ENCODE data around the gene XRCC4.

Gene XRCC4

GRCh38 chr5:83281658-83282057 lies 204.3 kb downstream of the XRCC4 start:
- DNase-seq, result no peak

- no peak for DNase-seq
These were observed 206.4 kb downstream of the XRCC4 start for GRCh38 chr5:83283761-83284160.

- DNase-seq, result no peak
These were observed 208.5 kb downstream of the XRCC4 start for GRCh38 chr5:83285661-83286398.

- no peak for DNase-seq
These were observed 216.9 kb downstream of the XRCC4 start for GRCh38 chr5:83294246-83294645.

GRCh38 chr5:83299353-83299752 lies 222.0 kb downstream of the XRCC4 start:
- no peak for DNase-seq

GRCh38 chr5:83306572-83307241 lies 229.4 kb downstream of the XRCC4 start:
- no peak for DNase-seq

GRCh38 chr5:83312663-83313062 lies 235.3 kb downstream of the XRCC4 start:
- no peak for DNase-seq

GRCh38 chr5:83313436-83313835 lies 236.1 kb downstream of the XRCC4 start:
- DNase-seq, result no peak

GRCh38 chr5:83321483-83322055 lies 244.2 kb downstream of the XRCC4 start:
- DNase-seq, result no peak

- DNase-seq, result no peak
These were observed 245.1 kb downstream of the XRCC4 start for GRCh38 chr5:83322273-83322924.

GRCh38 chr5:83323557-83324180 lies 246.3 kb downstream of the XRCC4 start:
- no peak for DNase-seq

- DNase-seq, result no peak
These were observed 254.5 kb downstream of the XRCC4 start for GRCh38 chr5:83331842-83332241.

- DNase-seq, result no peak
These were observed 260.2 kb downstream of the XRCC4 start for GRCh38 chr5:83337453-83338035.

- no peak for DNase-seq
These were observed 263.2 kb downstream of the XRCC4 start for GRCh38 chr5:83340511-83340918.

GRCh38 chr5:83341815-83342334 lies 264.5 kb downstream of the XRCC4 start:
- no peak for DNase-seq

GRCh38 chr5:83342465-83342864 lies 265.1 kb downstream of the XRCC4 start:
- no peak for DNase-seq

GRCh38 chr5:83343299-83343698 lies 266.0 kb downstream of the XRCC4 start:
- no peak for DNase-seq

- no peak for DNase-seq
These were observed 268.1 kb downstream of the XRCC4 start for GRCh38 chr5:83345423-83345822.

GRCh38 chr5:83348281-83348780 lies 271.0 kb downstream of the XRCC4 start:
- no peak for DNase-seq

GRCh38 chr5:83353231-83353630 lies 275.9 kb downstream of the XRCC4 start:
- no peak for DNase-seq

- DNase-seq, result no peak
These were observed 276.4 kb downstream of the XRCC4 start for GRCh38 chr5:83353774-83354173.

GRCh38 chr5:83354958-83355357 lies 277.6 kb downstream of the XRCC4 start:
- no peak for DNase-seq

Data from activated naive CD4-positive, alpha-beta T cell treated with anti-CD3 and anti-CD28 coated beads, Interleukin-2, amount 50 U/mL, for 16 hours (primary cell).